SU-DHL-6 (cell line): Measurements from ENCODE around the gene CLCNKA.

Source experiments
- EZH2phosphoT487 ChIP-seq: fragments of 200-600 bp; sonication (generic), shearing (Covaris generic); conservative IDR thresholded peaks from 2 replicates; pipeline ENCODE4 v1.6.1; 2018; ENCODE audit warnings: mild to moderate bottlenecking, antibody characterized with exemption, low read length, moderate library complexity, mixed read lengths
- TF ChIP-seq, protein P1 (sequence below): fragments of 200-600 bp; sonication (generic); IDR thresholded peaks from one replicate; pipeline ENCODE4 v1.5.1; 2017; ENCODE audit warnings: antibody characterized with exemption, mild to moderate bottlenecking, low read length, moderate library complexity; ENCODE audit not compliant: insufficient read depth, poor library complexity, severe bottlenecking

DNA sequence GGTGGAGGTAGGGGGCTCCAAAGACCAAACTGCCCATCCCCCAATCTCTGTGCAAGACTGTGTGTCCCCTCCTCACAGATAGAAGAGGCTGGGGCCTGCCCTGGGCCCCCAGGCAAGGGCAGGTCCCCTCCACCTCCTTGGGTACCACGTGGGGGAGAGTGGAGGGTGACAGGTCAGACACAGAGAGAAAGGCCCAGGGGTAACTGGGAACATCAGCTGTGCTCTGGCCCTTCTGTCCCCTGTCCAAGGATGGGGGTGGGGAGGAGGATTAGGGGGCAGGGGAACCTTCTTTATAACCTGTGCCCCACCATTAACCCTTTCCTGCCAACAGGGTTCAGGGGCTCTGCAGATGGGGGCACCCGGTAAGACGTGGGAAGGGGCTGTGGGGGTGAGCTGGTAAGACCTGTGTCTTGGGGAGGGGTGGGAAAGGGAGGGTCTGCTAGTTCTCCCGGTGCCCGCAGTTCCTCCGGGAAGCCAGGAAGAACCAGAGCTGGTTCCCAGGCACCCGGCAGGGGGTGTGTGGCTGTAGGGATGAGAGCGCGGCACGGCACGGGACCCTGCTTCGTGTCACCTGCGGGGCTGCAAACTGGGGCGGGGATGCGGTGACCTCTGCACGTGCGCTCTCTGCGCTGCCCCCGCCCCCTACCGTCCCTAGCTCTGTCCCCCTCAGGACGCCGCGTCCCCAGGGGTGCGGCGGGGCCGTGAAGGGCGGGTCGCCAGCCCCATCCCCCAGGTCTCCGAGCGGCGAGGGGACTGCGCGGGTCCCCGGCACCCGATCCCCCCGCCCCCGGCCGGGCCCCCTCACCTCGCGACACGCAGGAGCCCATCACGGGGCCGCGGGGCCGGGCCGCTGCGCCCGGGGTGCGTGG is 51.0 kb downstream of the CLCNKA start:
- TF ChIP-seq, protein P1, sequence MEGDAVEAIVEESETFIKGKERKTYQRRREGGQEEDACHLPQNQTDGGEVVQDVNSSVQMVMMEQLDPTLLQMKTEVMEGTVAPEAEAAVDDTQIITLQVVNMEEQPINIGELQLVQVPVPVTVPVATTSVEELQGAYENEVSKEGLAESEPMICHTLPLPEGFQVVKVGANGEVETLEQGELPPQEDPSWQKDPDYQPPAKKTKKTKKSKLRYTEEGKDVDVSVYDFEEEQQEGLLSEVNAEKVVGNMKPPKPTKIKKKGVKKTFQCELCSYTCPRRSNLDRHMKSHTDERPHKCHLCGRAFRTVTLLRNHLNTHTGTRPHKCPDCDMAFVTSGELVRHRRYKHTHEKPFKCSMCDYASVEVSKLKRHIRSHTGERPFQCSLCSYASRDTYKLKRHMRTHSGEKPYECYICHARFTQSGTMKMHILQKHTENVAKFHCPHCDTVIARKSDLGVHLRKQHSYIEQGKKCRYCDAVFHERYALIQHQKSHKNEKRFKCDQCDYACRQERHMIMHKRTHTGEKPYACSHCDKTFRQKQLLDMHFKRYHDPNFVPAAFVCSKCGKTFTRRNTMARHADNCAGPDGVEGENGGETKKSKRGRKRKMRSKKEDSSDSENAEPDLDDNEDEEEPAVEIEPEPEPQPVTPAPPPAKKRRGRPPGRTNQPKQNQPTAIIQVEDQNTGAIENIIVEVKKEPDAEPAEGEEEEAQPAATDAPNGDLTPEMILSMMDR, result no peak
- TF ChIP-seq EZH2phosphoT487, result no peak
